Head of caudate nucleus (tissue), 42 donors: ENCODE data around the gene YPEL2.
A peak's percentile ranks its signal among the peaks of the same experiment; 100 is the strongest.

Experiments used
- DNase-seq, 42 donors: peaks; one replicate each; pipeline versions ENCODE4 v3.0.0 to v3.0.0-alpha.2; 2020 to 2021; ENCODE audit warnings: mixed read lengths in 7 of 42
- intact Hi-C: fragments of 100-400 bp; cut with DNase I; formaldehyde crosslinking; loops from one replicate; pipeline ENCODE4 v1.15.0; 2022

Gene YPEL2

DNA sequence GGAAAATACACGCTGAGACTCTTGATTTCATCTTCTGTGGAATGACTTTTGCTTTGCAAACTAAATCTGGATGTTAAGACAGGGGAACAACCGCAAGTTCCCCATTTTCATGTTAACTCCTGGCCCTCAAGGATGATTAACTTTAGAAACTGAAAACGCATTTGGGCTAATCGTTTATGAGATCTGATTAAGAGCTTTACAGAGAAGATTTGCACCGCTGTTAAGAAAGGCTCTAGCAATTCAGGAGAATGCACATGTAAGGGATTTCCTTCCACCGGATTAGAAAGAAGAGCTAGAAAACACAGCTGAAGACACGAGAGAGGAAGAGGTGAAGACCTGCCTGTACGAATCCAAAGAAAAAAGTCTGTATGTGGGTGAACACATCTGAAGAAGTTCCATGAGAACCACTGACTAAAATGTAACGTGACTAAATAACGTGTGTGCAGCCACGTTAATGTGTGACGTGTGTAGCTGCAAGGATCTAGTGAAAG, 106.4 kb downstream of the YPEL2 start:
- no peak for DNase-seq
- intact Hi-C loops = no loop called here

DNA sequence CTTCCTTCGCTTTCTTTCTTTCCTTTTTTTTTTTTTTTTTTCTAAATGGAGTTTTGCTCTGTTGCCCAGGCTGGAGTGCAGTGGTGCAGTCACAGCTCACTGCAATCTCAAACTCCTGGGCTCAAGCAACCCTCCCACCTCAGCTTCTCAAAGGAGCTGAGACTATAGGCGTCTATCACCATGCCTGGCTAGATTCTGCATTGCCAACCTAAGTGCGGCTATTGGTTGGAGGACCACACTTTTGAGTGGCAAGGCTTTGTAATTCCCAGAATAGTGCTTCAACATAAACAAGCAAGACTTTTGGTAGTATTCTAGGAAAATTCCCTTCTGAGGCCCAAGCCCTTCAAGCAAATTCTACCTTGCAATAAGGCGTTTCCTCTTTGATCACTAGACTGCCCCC, 107.8 kb downstream of the YPEL2 start:
- DNase-seq = no peak
- intact Hi-C loops = no loop called here

DNA sequence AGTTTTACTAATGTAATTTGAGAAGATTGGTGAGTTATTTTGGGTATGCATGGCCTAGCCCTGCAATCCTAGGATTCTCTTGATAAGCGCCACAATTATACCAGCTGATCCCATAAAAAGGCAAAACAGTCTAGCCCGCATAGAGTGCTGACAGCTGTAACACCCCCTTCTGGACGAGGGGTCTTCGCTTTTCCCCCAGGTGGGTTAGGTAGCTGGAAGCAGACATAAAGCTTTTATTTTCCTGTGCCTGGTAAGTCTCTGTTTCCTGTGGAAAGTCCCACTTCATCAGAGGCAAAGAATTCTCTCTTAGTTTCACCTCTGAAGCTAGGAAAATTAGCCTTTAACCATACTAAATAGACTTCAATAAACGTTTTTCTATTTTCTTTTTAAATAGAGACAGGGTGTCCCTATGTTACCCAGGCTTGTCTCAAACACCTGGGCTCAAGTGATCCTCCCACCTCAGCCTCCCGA, 108.3 kb downstream of the YPEL2 start:
- no peak for DNase-seq
- intact Hi-C loops = loop anchor here (2.0 to 5.0 kb wide), 2 partner anchors 111 to 127 kb away; no protein-coding TSS in a partner anchor

DNA sequence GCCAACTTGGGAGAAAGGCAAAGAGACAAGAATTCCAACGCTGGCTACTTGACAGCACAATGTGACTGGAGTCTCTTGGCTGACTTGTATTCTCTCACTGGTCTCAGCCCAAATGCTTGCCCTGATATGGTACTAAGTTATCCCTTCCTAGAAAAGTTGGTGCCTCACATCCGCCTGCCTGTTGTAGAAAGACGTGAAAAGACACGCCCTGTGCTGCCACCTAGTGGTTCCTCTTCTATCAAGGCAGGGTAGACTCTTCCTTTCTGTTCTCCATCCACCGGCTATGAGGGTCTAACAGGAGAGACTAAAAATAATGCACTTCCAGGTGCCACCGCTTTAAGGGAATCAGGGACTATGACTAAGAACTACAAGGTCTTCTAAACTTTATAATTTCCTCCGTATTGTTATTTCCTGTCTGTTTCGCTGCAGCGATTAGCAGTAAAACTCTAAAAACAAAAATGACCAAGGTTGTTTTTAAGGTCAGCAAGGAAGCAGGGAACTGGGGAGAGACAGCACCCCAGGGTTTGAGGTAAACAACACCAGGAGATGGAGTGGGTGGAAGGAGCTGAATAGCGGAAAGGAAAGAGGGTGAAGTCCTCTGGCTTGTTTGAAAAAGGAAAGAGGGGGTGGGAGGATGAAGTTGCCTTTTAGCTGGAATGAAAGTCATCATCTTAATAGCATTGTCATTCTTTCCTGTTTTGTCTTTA, 109.5 kb downstream of the YPEL2 start:
- intact Hi-C loops = loop anchor here (2.0 to 5.0 kb wide), 2 partner anchors 112 to 129 kb away; no protein-coding TSS in a partner anchor
- peak; percentile 75 to 98 (median 92) for DNase-seq

DNA sequence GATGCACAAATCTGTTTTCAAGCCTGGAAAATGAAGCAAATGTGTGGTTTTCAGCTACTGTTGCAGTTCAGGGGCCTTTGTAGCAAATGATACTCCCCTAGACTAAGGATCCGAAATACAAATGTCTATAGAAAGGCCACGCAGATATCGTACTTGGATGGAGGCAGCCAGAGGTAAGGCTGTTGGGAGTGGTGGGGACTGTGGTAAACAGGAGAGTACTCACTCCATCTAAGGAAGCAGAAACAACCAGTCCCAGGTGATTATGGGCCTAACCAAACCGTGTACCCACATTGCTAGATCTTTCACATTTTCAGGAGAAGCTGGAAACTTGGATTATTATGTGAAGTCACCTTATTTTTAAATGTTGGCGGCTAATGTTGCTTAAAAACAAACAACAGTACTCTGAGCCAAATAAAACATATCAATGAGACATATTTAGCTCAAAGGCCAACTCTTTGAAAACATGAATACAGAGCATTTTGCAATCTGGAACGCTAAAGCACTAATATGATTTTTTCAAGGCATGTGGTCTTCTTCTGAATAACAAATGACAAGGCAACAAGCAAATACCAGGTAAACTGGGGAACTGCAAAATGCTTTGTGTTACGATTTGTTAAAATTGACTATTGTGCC, 110.1 kb downstream of the YPEL2 start:
- intact Hi-C loops = loop anchor here (2.0 to 5.0 kb wide), 2 partner anchors 113 to 129 kb away; no protein-coding TSS in a partner anchor
- DNase-seq = no peak

DNA sequence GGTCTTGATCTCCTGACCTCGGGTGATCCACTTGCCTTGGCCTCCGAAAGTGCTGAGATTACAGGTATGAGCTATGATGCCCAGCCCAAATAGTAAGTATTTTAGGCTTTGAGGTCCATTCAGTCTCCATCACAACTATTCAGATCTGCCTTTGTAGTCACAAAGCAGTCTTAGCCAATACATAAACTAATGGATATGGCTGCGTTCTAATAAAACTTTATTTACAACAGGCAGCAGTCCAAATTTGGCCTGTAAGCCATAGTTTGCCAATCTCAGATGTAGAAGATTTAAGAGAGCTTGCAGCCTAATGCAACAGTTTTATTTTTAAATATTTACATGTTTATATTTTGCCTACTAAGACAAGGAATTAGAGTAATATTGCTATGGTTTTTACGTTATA, 111.7 kb downstream of the YPEL2 start:
- intact Hi-C loops = loop anchor here (5.0 kb wide), 1 partner anchor 131 kb away; no protein-coding TSS in a partner anchor
- DNase-seq = no peak
